Endodermal cell (in vitro differentiated cells): ENCODE data around the gene KMT2E. TPM values are rescaled to one million over a fixed set of nuclear protein-coding genes. Genes with fewer than 3 reads are reported as not detected.

Experiments used
- DNase-seq: peaks from one replicate; pipeline ENCODE4 v3.0.0-alpha.2; 2017
- H3K27ac ChIP-seq: 2 replicates; pipeline ENCODE4 v1.5.1; 2013; ENCODE audit warnings: mild to moderate bottlenecking, low read depth, low read length, moderate library complexity
- H3K27me3 ChIP-seq: 2 replicates; pipeline ENCODE4 v1.6.1; 2013; ENCODE audit warnings: mild to moderate bottlenecking, low read length, moderate library complexity; ENCODE audit not compliant: insufficient read depth, control insufficient read depth, poor library complexity, severe bottlenecking
- H3K36me3 ChIP-seq: 2 replicates; pipeline ENCODE4 v1.7.0; 2013; ENCODE audit warnings: mild to moderate bottlenecking, low read length, moderate library complexity; ENCODE audit not compliant: control insufficient read depth, insufficient read depth
- H3K4me1 ChIP-seq: one replicate; pipeline ENCODE4 v1.7.0; 2013; ENCODE audit warnings: low read length; ENCODE audit not compliant: control insufficient read depth, insufficient read depth
- H3K4me3 ChIP-seq: 2 replicates; pipeline ENCODE4 v1.5.1; 2013; ENCODE audit warnings: mild to moderate bottlenecking, low read length, moderate library complexity
- H3K9ac ChIP-seq: 2 replicates; pipeline ENCODE4 v1.6.1; 2013; ENCODE audit warnings: mild to moderate bottlenecking, low read length, moderate library complexity; ENCODE audit not compliant: poor library complexity, severe bottlenecking; ENCODE audit errors: extremely low read depth
- H3K9me3 ChIP-seq: 2 replicates; pipeline ENCODE4 v1.6.1; 2013; ENCODE audit warnings: mild to moderate bottlenecking, low read length, moderate library complexity; ENCODE audit not compliant: control insufficient read depth
- H3K27ac Mint-ChIP-seq: 2 replicates; pipeline ENCODE4 v1.8.0; 2020; ENCODE audit warnings: mixed read lengths
- H3K27me3 Mint-ChIP-seq: 2 replicates; pipeline ENCODE4 v1.8.0; 2021; ENCODE audit warnings: mild to moderate bottlenecking, mixed read lengths; ENCODE audit not compliant: insufficient read depth
- H3K36me3 Mint-ChIP-seq: 2 replicates; pipeline ENCODE4 v1.8.0; 2020; ENCODE audit warnings: low read depth, mixed read lengths
- H3K4me1 Mint-ChIP-seq: 2 replicates; pipeline ENCODE4 v1.8.0; 2020; ENCODE audit warnings: mixed read lengths
- H3K4me3 Mint-ChIP-seq: 2 replicates; pipeline ENCODE4 v1.8.0; 2020; ENCODE audit warnings: mild to moderate bottlenecking, moderate library complexity, mixed read lengths
- H3K9me3 Mint-ChIP-seq: 2 replicates; pipeline ENCODE4 v1.8.0; 2020; ENCODE audit warnings: mild to moderate bottlenecking, mixed read lengths
- CTCF ChIP-seq: fragments of 200-600 bp; sonication (generic); conservative IDR thresholded peaks from 2 replicates; pipeline ENCODE4 v1.5.0; 2021; ENCODE audit warnings: antibody characterized with exemption, mild to moderate bottlenecking
- WGBS, 2 experiments: methylation state at CpG; one replicate each; pipeline versions ENCODE4 v1.1.5 to v1.1.7; 2013; ENCODE audit warnings: missing lambda C conversion rate in 2 of 2, mixed read lengths in 1 of 2; ENCODE audit not compliant: insufficient coverage in 1 of 2, insufficient read length in 1 of 2; 5-methylcytosine and 5-hydroxymethylcytosine counted together
- total RNA-seq, 2 donors: library from RNA; stranded (reverse); fragmentation: NEBNext Ultra II Directional in 1 of 2; extraction: Animal tissue kit (Norgen Biotek cat#: 25700) in 1 of 2; gene quantifications; 2 replicates in 1 of 2; 3 replicates in 1 of 2; pipeline ENCODE4 v1.2.1, GENCODE V29; 2021

KMT2E gene
- total RNA-seq, 2 donors from 2014 or later, result 65.7 to 70.4 TPM

DNA sequence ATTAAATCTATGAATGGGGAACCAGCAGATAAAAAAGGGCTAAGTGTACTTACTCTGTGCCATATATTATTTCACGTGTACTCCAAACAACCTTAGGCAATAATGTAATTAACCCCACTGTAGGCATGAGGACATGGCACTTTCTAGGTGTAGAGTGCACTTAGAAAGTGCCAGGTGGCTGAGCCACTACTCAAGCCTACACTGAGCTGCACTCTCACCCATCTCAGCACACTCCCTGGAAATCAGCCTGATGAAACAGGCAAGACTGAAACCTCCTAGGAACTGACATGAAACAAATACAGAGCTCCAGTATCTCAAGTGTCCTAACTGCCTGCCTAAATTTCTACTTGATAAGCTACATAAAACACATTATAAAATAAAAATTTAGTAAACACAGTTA, 147.4 kb downstream of the KMT2E start:
- Histone ChIP-seq H3K27me3 (no peaks in the 10 kb centered on the region), H3K36me3 (peaks cover 30% of the 10 kb centered on the region), H3K4me3 (no peak overlapping the region), H3K4me1 (no peaks in the 10 kb centered on the region), H3K9me3 (peaks cover 7% of the 10 kb centered on the region), H3K27ac (no peak overlapping the region), H3K9ac (no peak overlapping the region)
- 100% methylated on average over 1 of the region's 1 CpG; no CpG with 5 or more reads in 1 of the 2 experiments for WGBS, 2 experiments
- no peaks in the 10 kb centered on the region for H3K9me3 Mint-ChIP-seq
- H3K27ac Mint-ChIP-seq, result no peak overlapping the region
- no peaks in the 10 kb centered on the region for H3K27me3 Mint-ChIP-seq
- no peaks in the 10 kb centered on the region for H3K4me1 Mint-ChIP-seq
- H3K36me3 Mint-ChIP-seq, result peaks cover 31% of the 10 kb centered on the region
- no peak overlapping the region for H3K4me3 Mint-ChIP-seq
- TF ChIP-seq CTCF, result no peak
- no peak for DNase-seq
